Astrocyte of the cerebellum (primary cell): Measurements from ENCODE around the gene GJA4.

ENCODE experiments used
- DNase-seq: peaks from one replicate; pipeline ENCODE4 v3.0.0-alpha.2; 2011; ENCODE audit warnings: low read depth
- H3K4me3 ChIP-seq: 2 replicates; pipeline ENCODE4 v1.5.1; 2011; ENCODE audit warnings: mild to moderate bottlenecking, low read depth, low read length, moderate library complexity
- in situ Hi-C: cut with HindIII; loops from 2 replicates; pipeline ENCODE4 v1.10.0; 2017; ENCODE audit warnings: low sequenced_read_pairs
- TF ChIP-seq, protein P1 (sequence below): IDR thresholded peaks from 2 replicates; pipeline ENCODE4 v1.5.1; 2012; ENCODE audit warnings: low read length, low read depth, moderate library complexity, mild to moderate bottlenecking; ENCODE audit errors: missing control alignments

Gene GJA4

GRCh38 chr1:34747638-34747941 is 45.2 kb upstream of the GJA4 start:
- in situ Hi-C loops, result no loop called here

GRCh38 chr1:34749992-34750391 is 42.8 kb upstream of the GJA4 start:
- TF ChIP-seq, protein P1, sequence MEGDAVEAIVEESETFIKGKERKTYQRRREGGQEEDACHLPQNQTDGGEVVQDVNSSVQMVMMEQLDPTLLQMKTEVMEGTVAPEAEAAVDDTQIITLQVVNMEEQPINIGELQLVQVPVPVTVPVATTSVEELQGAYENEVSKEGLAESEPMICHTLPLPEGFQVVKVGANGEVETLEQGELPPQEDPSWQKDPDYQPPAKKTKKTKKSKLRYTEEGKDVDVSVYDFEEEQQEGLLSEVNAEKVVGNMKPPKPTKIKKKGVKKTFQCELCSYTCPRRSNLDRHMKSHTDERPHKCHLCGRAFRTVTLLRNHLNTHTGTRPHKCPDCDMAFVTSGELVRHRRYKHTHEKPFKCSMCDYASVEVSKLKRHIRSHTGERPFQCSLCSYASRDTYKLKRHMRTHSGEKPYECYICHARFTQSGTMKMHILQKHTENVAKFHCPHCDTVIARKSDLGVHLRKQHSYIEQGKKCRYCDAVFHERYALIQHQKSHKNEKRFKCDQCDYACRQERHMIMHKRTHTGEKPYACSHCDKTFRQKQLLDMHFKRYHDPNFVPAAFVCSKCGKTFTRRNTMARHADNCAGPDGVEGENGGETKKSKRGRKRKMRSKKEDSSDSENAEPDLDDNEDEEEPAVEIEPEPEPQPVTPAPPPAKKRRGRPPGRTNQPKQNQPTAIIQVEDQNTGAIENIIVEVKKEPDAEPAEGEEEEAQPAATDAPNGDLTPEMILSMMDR, result no peak
- DNase-seq, result no peak
- H3K4me3 ChIP-seq, result no peak overlapping the region
- in situ Hi-C loops, result no loop called here

More at GRCh38 chr1:34747638-34747941, 45.2 kb upstream of the GJA4 start:
- H3K4me3 ChIP-seq, result no peak overlapping the region
- TF ChIP-seq, protein P1, result no peak
- DNase-seq, result no peak

DNA sequence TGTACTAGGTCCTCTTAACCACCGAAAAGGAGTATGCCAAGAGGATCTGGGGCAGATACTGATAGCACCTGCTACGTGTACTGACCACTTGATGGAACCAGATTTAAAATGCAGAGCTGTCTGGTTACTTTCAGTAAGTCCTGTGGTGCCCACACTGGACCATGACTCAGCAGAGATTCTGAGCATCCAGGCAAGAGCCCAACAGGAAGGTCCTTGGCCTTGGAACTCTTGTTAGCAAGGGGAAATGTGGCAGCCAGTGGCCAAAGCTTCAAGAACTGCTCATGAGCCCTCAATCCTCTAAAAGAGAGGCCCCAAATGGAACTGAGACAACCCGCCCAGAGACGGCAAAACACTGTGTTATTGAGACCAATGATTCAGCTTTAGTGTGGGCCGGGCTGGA is 42.2 kb upstream of the GJA4 start:
- no peak for DNase-seq
- in situ Hi-C loops, result no loop called here
- TF ChIP-seq, protein P1, result no peak
- H3K4me3 ChIP-seq, result no peak overlapping the region

DNA sequence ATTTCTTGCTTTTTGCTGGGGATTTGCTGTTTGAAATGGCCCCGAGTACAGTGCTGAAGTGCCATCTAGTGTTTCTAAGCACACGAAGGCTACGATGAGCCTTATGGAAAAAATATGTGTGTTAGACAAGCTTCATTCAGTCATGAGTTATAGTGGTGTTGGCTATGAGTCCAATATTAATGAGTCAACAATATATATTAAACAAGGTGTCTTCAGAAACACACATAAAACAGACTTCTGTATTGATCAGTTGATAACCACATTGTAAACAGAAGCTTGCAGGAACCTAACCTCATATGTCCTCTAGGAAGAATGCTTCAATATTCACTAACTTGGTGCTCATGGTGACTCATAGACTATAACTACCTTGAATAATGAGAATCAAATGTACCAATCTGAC is 39.6 kb upstream of the GJA4 start:
- TF ChIP-seq, protein P1, result no peak
- in situ Hi-C loops, result no loop called here
- DNase-seq, result no peak
- no peak overlapping the region for H3K4me3 ChIP-seq

DNA sequence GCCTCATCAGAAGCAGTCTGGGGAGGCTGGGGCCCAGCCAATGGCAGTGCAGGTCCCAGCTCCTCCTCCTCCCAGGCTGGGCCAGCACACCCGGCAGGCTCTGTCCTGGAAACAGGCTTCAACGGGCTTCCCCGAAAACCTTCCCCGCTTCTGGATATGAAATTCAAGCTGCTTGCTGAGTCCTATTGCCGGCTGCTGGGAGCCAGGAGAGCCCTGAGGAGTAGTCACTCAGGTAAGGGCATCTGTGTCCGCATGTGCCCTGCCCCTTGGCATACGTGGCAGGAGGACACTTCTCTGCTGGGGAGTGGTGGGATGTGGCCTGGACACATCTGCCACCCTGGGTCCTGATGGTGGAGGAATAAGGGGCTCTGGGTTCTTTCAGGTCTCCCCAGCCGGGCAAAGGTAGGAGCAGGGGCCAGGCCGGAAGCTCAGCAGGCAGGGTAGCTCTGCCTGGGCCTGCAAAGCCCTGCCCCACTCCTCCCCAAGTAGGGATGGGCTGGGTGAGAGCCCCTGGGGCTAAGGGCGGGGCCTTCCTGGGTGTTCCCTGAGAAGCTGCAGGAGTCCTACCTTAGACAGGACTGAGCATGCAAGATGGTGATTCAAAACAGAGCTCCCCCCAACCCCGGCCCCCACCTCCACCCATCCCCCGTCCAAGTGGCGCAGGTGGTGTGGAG is 37.7 kb upstream of the GJA4 start, which contains the start of gene GJB5:
TSS of gene GJB5 (plus strand) at position 84 of the 674 bp plus-strand sequence. CDS start 2,284 bp downstream, outside the sequence.
- TF ChIP-seq, protein P1, result no peak
- H3K4me3 ChIP-seq, result no peak within 1 kb of the TSS
- in situ Hi-C loops, result no loop called here
- no peak for DNase-seq

DNA sequence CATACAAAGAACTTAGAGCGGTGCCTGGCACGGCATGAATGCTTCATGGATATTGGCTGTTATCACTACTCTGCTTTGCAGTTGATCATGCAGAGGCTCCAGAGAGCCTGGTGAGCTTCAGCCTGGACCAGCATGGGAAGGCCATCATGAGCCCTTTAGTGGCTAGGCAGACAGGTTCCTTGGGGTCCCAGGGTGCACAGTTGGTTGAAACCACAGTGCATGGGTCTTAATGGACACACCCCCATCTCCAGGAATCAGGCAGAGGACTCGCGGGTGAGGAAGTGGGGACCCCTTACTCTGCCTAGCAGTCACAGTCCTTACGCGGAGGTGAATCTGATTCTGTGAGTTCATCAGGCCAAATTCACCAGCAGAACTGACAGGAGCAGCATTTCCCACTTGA is 36.8 kb upstream of the GJA4 start:
- TF ChIP-seq, protein P1, result no peak
- DNase-seq, result no peak
- in situ Hi-C loops, result no loop called here
- H3K4me3 ChIP-seq, result no peak overlapping the region
